GM23338 (cell line): ENCODE measurements around the gene APBB1IP. TPM values are rescaled to one million over a fixed set of nuclear protein-coding genes. Genes with fewer than 3 reads are reported as not detected.

ENCODE experiments used
- ATAC-seq: fragments of 200-7000 bp; cut with Tn5 transposase; 3 replicates; pipeline ENCODE4 v1.9.1; 2020
- DNase-seq: peaks from one replicate; pipeline ENCODE4 v3.0.0-alpha.2; 2015; ENCODE audit warnings: low spot score
- H2AFZ ChIP-seq: fragments of 200-600 bp; sonication (generic); 2 replicates; pipeline ENCODE4 v1.8.0; 2016; ENCODE audit warnings: antibody characterized with exemption, mild to moderate bottlenecking, moderate library complexity
- H3F3A ChIP-seq: fragments of 200-600 bp; sonication (generic); replicated peaks from 2 replicates; pipeline ENCODE4 v1.8.0; 2017; ENCODE audit warnings: antibody characterized with exemption, mixed run types, low read depth
- H3K27ac ChIP-seq: fragments of 200-600 bp; sonication (generic); 2 replicates; pipeline ENCODE4 v1.6.1; 2016; ENCODE audit warnings: low read depth
- H3K27me3 ChIP-seq: fragments of 200-600 bp; sonication (generic); 2 replicates; pipeline ENCODE4 v1.8.0; 2016; ENCODE audit warnings: mild to moderate bottlenecking, mixed run types, moderate library complexity; ENCODE audit not compliant: insufficient read depth
- H3K36me3 ChIP-seq: fragments of 200-600 bp; sonication (generic); 2 replicates; pipeline ENCODE4 v1.8.0; 2016; ENCODE audit warnings: mild to moderate bottlenecking; ENCODE audit not compliant: insufficient read depth
- H3K4me1 ChIP-seq: fragments of 200-600 bp; sonication (generic); 2 replicates; pipeline ENCODE4 v1.8.0; 2016; ENCODE audit warnings: mild to moderate bottlenecking, moderate library complexity; ENCODE audit not compliant: insufficient read depth
- H3K4me2 ChIP-seq: fragments of 200-600 bp; sonication (generic); 2 replicates; pipeline ENCODE4 v1.7.1; 2017; ENCODE audit warnings: mixed run types
- H3K4me3 ChIP-seq: fragments of 200-600 bp; sonication (generic); 2 replicates; pipeline ENCODE4 v1.6.1; 2016; ENCODE audit warnings: mixed run types
- H3K79me2 ChIP-seq: fragments of 200-600 bp; sonication (generic); replicated peaks from 2 replicates; pipeline ENCODE4 v1.8.0; 2017; ENCODE audit warnings: mild to moderate bottlenecking; ENCODE audit not compliant: insufficient read depth
- H3K9me2 ChIP-seq: fragments of 200-600 bp; sonication (generic); 2 replicates; pipeline ENCODE4 v1.8.0; 2017; ENCODE audit not compliant: insufficient read depth
- H4K20me1 ChIP-seq: fragments of 200-600 bp; sonication (generic); replicated peaks from 2 replicates; pipeline ENCODE4 v1.8.0; 2017; ENCODE audit warnings: mild to moderate bottlenecking; ENCODE audit not compliant: insufficient read depth
- H3K27ac Mint-ChIP-seq: 2 replicates; pipeline ENCODE4 v1.8.0; 2020; ENCODE audit warnings: inconsistent platforms, mild to moderate bottlenecking, moderate library complexity, mixed read lengths
- H3K27me3 Mint-ChIP-seq: 3 replicates; pipeline ENCODE4 v1.8.0; 2022; ENCODE audit warnings: low read depth, mild to moderate bottlenecking, moderate library complexity, mixed read lengths, inconsistent platforms; ENCODE audit not compliant: insufficient read depth, poor library complexity
- H3K36me3 Mint-ChIP-seq: 3 replicates; pipeline ENCODE4 v1.8.0; 2021; ENCODE audit warnings: low read depth, mild to moderate bottlenecking, inconsistent platforms, moderate library complexity, mixed read lengths
- H3K4me1 Mint-ChIP-seq: 3 replicates; pipeline ENCODE4 v1.8.0; 2020; ENCODE audit warnings: mild to moderate bottlenecking, inconsistent platforms, mixed read lengths
- H3K4me3 Mint-ChIP-seq: 3 replicates; pipeline ENCODE4 v1.8.0; 2021; ENCODE audit warnings: moderate library complexity, mild to moderate bottlenecking, inconsistent platforms, mixed read lengths
- H3K9me3 Mint-ChIP-seq: 3 replicates; pipeline ENCODE4 v1.8.0; 2020; ENCODE audit warnings: moderate library complexity, mild to moderate bottlenecking, inconsistent platforms, mixed read lengths
- CREB1 ChIP-seq: fragments of 250-450 bp; sonication (Bioruptor Pico); IDR thresholded peaks from 2 replicates; pipeline ENCODE4 v1.5.0; 2020; ENCODE audit warnings: low read depth, mild to moderate bottlenecking, moderate library complexity
- EZH2 ChIP-seq: fragments of 200-600 bp; sonication (generic); IDR thresholded peaks from one replicate; pipeline ENCODE4 v1.8.0; 2017; ENCODE audit warnings: antibody characterized with exemption, mild to moderate bottlenecking, low read depth; ENCODE audit not compliant: unreplicated experiment
- EZH2phosphoT487 ChIP-seq: fragments of 200-600 bp; sonication (generic); IDR thresholded peaks from one replicate; pipeline ENCODE4 v1.8.1; 2018; ENCODE audit warnings: antibody characterized with exemption; ENCODE audit not compliant: unreplicated experiment
- JUNB ChIP-seq: IDR thresholded peaks from one replicate; pipeline ENCODE4 v1.6.1; 2016; ENCODE audit warnings: antibody characterized with exemption; ENCODE audit not compliant: unreplicated experiment
- NANOG ChIP-seq: IDR thresholded peaks from 2 replicates; pipeline ENCODE4 v1.6.1; 2016; ENCODE audit warnings: antibody characterized with exemption, borderline replicate concordance
- POLR2AphosphoS5 ChIP-seq: IDR thresholded peaks from 2 replicates; pipeline ENCODE4 v1.6.1; 2016; ENCODE audit warnings: antibody characterized with exemption, low read depth
- STAT1 ChIP-seq: IDR thresholded peaks from one replicate; pipeline ENCODE4 v1.6.1; 2016; ENCODE audit warnings: antibody characterized with exemption; ENCODE audit not compliant: unreplicated experiment
- ZNF114 ChIP-seq: fragments of 250-450 bp; sonication (Bioruptor Pico); IDR thresholded peaks from 2 replicates; pipeline ENCODE4 v1.5.0; 2020; ENCODE audit warnings: mild to moderate bottlenecking, moderate library complexity
- ZNF331 ChIP-seq: fragments of 250-450 bp; sonication (Bioruptor Pico); IDR thresholded peaks from 2 replicates; pipeline ENCODE4 v1.5.0; 2020; ENCODE audit warnings: low read depth, mild to moderate bottlenecking, moderate library complexity
- ZNF462 ChIP-seq: fragments of 250-450 bp; sonication (Bioruptor Pico); IDR thresholded peaks from 2 replicates; pipeline ENCODE4 v1.5.0; 2020; ENCODE audit warnings: mild to moderate bottlenecking, moderate library complexity
- polyA plus RNA-seq: library from polyadenylated mRNA; unstranded; fragments of >200 nt; fragmentation: Nextera tagmentation; extraction: Ambion mirVana; gene quantifications from 2 replicates; pipeline ENCODE4 v1.2.1, GENCODE V29; 2016
- total RNA-seq: library from RNA; depleted of rRNA; stranded (reverse); fragments of >200 nt; shearing (Covaris generic); gene quantifications from 2 replicates; pipeline ENCODE4 v1.2.3, GENCODE V29; 2014
- TF ChIP-seq, protein P1 (sequence below): IDR thresholded peaks from one replicate; pipeline ENCODE4 v1.6.1; 2018; ENCODE audit warnings: antibody characterized with exemption; ENCODE audit not compliant: unreplicated experiment
- TF ChIP-seq, protein P2 (sequence below), 2 experiments: fragments of 200-600 bp in 1 of 2; sonication (generic) in 1 of 2; conservative IDR thresholded peaks; 2 replicates each; pipeline versions ENCODE4 v1.5.1 to v1.6.1; 2016 to 2017; ENCODE audit warnings: antibody characterized with exemption in 2 of 2, low read depth in 2 of 2, mild to moderate bottlenecking in 2 of 2, moderate library complexity in 1 of 2
- TF ChIP-seq, protein P3 (sequence below): IDR thresholded peaks from 2 replicates; pipeline ENCODE4 v1.6.1; 2016; ENCODE audit warnings: antibody characterized with exemption

APBB1IP gene
- total and polyA plus RNA-seq, 2 experiments from 2014 or later: 0.14 to 0.16 TPM

GRCh38 chr10:26439406-26440087 is 1.4 kb downstream of the APBB1IP start:
- no peak overlapping the region for H3K27ac ChIP-seq
- Mint-ChIP-seq H3K9me3 (no peaks in the 10 kb centered on the region; the same call in 2 of the 3 replicates), H3K27me3 (peaks cover 10% of the 10 kb centered on the region), H3K4me3 (peak overlapping the region; percentile 67), H3K27ac (no peak overlapping the region), H3K4me1 (peaks cover 6% of the 10 kb centered on the region; the same call in 2 of the 3 replicates), H3K36me3 (no peaks in the 10 kb centered on the region)
- peaks cover 38% of the 10 kb centered on the region for H3K27me3 ChIP-seq
- H3K4me3 ChIP-seq: peak overlapping the region; percentile 63
- no peaks in the 10 kb centered on the region for H3K36me3 ChIP-seq
- TF ChIP-seq ZNF462 (CRISPR knock-in tag): no peak
- TF ChIP-seq POLR2AphosphoS5: no peak
- no peak for TF ChIP-seq NANOG
- TF ChIP-seq EZH2: no peak
- TF ChIP-seq, protein P1, sequence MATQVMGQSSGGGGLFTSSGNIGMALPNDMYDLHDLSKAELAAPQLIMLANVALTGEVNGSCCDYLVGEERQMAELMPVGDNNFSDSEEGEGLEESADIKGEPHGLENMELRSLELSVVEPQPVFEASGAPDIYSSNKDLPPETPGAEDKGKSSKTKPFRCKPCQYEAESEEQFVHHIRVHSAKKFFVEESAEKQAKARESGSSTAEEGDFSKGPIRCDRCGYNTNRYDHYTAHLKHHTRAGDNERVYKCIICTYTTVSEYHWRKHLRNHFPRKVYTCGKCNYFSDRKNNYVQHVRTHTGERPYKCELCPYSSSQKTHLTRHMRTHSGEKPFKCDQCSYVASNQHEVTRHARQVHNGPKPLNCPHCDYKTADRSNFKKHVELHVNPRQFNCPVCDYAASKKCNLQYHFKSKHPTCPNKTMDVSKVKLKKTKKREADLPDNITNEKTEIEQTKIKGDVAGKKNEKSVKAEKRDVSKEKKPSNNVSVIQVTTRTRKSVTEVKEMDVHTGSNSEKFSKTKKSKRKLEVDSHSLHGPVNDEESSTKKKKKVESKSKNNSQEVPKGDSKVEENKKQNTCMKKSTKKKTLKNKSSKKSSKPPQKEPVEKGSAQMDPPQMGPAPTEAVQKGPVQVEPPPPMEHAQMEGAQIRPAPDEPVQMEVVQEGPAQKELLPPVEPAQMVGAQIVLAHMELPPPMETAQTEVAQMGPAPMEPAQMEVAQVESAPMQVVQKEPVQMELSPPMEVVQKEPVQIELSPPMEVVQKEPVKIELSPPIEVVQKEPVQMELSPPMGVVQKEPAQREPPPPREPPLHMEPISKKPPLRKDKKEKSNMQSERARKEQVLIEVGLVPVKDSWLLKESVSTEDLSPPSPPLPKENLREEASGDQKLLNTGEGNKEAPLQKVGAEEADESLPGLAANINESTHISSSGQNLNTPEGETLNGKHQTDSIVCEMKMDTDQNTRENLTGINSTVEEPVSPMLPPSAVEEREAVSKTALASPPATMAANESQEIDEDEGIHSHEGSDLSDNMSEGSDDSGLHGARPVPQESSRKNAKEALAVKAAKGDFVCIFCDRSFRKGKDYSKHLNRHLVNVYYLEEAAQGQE: no peak
- TF ChIP-seq ZNF331 (CRISPR knock-in tag): no peak
- no peak for TF ChIP-seq ZNF114 (CRISPR knock-in tag)
- no peak for TF ChIP-seq EZH2phosphoT487
- TF ChIP-seq, protein P2, sequence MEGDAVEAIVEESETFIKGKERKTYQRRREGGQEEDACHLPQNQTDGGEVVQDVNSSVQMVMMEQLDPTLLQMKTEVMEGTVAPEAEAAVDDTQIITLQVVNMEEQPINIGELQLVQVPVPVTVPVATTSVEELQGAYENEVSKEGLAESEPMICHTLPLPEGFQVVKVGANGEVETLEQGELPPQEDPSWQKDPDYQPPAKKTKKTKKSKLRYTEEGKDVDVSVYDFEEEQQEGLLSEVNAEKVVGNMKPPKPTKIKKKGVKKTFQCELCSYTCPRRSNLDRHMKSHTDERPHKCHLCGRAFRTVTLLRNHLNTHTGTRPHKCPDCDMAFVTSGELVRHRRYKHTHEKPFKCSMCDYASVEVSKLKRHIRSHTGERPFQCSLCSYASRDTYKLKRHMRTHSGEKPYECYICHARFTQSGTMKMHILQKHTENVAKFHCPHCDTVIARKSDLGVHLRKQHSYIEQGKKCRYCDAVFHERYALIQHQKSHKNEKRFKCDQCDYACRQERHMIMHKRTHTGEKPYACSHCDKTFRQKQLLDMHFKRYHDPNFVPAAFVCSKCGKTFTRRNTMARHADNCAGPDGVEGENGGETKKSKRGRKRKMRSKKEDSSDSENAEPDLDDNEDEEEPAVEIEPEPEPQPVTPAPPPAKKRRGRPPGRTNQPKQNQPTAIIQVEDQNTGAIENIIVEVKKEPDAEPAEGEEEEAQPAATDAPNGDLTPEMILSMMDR (conservative IDR thresholded peaks at IDR 0.05; ENCODE audit: low read depth in 2 of 2): no peak
- TF ChIP-seq CREB1 (CRISPR knock-in tag): no peak
- TF ChIP-seq, protein P3, sequence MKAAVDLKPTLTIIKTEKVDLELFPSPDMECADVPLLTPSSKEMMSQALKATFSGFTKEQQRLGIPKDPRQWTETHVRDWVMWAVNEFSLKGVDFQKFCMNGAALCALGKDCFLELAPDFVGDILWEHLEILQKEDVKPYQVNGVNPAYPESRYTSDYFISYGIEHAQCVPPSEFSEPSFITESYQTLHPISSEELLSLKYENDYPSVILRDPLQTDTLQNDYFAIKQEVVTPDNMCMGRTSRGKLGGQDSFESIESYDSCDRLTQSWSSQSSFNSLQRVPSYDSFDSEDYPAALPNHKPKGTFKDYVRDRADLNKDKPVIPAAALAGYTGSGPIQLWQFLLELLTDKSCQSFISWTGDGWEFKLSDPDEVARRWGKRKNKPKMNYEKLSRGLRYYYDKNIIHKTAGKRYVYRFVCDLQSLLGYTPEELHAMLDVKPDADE: no peak
- TF ChIP-seq JUNB: no peak
- TF ChIP-seq STAT1: no peak
- DNase-seq: no peak
- H3K4me1 ChIP-seq: peaks cover 14% of the 10 kb centered on the region; the same call in 1 of the 2 replicates
- no peak for ATAC-seq
- H4K20me1 ChIP-seq: no peaks in the 10 kb centered on the region
- H3K4me2 ChIP-seq: peak overlapping the region; percentile 85
- no peaks in the 10 kb centered on the region for H3K79me2 ChIP-seq
- no peaks in the 10 kb centered on the region for H3F3A ChIP-seq
- H2AFZ ChIP-seq: peak overlapping the region; percentile 91; the same call in 1 of the 2 replicates
- H3K9me2 ChIP-seq: no peaks in the 10 kb centered on the region
